ENCODE results near the gene C3. TPM values are rescaled to one million over a fixed set of nuclear protein-coding genes. Genes with fewer than 3 reads are reported as not detected.
A peak's percentile ranks its signal among the peaks of the same experiment; 100 is the strongest.

The C3 gene
- total and polyA plus RNA-seq, 2 of the 13 experiments (the other 11 are each of a cell fraction or from before 2014, with no cell fraction given): 1,455 to 6,272 TPM

DNA sequence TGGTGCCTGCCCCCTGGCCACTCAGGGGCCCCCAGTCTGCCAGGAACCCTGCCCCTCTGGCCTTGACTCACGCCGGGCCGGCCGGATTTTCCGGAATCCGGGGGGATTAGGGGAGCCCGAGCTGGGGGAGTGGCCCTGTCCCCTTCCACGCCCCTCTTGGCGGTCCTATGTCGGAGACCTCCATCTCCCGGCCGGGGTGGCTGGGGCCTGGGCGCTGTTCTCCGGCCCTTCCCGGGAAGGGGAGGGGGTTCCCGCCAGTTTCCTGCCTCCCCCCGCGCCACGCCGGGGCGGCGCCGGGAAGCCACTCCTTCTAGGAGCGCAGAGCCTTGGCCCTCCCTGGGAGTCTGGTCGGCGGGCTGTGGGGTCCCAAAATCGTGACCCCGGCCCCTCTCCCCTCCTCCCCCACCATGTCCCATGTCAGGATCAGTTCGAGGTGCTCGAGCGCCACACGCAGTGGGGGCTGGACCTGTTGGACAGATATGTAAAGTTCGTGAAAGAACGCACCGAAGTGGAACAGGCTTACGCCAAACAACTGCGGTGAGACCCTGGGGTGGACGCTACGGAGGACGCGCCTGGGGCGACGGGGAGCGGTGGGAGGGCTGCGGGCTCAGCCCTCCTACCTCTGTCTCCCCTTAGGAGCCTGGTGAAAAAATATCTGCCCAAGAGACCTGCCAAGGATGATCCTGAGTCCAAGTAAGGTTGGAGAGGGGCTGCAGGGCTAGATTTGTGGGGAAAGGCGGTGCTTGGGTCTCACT, 20.3 kb upstream of the C3 start (continued):
- TF ChIP-seq, protein P1, sequence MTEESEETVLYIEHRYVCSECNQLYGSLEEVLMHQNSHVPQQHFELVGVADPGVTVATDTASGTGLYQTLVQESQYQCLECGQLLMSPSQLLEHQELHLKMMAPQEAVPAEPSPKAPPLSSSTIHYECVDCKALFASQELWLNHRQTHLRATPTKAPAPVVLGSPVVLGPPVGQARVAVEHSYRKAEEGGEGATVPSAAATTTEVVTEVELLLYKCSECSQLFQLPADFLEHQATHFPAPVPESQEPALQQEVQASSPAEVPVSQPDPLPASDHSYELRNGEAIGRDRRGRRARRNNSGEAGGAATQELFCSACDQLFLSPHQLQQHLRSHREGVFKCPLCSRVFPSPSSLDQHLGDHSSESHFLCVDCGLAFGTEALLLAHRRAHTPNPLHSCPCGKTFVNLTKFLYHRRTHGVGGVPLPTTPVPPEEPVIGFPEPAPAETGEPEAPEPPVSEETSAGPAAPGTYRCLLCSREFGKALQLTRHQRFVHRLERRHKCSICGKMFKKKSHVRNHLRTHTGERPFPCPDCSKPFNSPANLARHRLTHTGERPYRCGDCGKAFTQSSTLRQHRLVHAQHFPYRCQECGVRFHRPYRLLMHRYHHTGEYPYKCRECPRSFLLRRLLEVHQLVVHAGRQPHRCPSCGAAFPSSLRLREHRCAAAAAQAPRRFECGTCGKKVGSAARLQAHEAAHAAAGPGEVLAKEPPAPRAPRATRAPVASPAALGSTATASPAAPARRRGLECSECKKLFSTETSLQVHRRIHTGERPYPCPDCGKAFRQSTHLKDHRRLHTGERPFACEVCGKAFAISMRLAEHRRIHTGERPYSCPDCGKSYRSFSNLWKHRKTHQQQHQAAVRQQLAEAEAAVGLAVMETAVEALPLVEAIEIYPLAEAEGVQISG (CRISPR knock-in tag; IDR thresholded peaks at IDR 0.05): peak; percentile 38; the same call in 1 of the 2 replicates
- TF ChIP-seq, protein P2, sequence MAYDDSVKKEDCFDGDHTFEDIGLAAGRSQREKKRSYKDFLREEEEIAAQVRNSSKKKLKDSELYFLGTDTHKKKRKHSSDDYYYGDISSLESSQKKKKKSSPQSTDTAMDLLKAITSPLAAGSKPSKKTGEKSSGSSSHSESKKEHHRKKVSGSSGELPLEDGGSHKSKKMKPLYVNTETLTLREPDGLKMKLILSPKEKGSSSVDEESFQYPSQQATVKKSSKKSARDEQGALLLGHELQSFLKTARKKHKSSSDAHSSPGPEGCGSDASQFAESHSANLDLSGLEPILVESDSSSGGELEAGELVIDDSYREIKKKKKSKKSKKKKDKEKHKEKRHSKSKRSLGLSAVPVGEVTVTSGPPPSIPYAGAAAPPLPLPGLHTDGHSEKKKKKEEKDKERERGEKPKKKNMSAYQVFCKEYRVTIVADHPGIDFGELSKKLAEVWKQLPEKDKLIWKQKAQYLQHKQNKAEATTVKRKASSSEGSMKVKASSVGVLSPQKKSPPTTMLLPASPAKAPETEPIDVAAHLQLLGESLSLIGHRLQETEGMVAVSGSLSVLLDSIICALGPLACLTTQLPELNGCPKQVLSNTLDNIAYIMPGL (CRISPR knock-in tag; IDR thresholded peaks at IDR 0.05; ENCODE audit: borderline replicate concordance in 1 of 2, low read depth in 1 of 2): no peak
- TF ChIP-seq, protein P3, sequence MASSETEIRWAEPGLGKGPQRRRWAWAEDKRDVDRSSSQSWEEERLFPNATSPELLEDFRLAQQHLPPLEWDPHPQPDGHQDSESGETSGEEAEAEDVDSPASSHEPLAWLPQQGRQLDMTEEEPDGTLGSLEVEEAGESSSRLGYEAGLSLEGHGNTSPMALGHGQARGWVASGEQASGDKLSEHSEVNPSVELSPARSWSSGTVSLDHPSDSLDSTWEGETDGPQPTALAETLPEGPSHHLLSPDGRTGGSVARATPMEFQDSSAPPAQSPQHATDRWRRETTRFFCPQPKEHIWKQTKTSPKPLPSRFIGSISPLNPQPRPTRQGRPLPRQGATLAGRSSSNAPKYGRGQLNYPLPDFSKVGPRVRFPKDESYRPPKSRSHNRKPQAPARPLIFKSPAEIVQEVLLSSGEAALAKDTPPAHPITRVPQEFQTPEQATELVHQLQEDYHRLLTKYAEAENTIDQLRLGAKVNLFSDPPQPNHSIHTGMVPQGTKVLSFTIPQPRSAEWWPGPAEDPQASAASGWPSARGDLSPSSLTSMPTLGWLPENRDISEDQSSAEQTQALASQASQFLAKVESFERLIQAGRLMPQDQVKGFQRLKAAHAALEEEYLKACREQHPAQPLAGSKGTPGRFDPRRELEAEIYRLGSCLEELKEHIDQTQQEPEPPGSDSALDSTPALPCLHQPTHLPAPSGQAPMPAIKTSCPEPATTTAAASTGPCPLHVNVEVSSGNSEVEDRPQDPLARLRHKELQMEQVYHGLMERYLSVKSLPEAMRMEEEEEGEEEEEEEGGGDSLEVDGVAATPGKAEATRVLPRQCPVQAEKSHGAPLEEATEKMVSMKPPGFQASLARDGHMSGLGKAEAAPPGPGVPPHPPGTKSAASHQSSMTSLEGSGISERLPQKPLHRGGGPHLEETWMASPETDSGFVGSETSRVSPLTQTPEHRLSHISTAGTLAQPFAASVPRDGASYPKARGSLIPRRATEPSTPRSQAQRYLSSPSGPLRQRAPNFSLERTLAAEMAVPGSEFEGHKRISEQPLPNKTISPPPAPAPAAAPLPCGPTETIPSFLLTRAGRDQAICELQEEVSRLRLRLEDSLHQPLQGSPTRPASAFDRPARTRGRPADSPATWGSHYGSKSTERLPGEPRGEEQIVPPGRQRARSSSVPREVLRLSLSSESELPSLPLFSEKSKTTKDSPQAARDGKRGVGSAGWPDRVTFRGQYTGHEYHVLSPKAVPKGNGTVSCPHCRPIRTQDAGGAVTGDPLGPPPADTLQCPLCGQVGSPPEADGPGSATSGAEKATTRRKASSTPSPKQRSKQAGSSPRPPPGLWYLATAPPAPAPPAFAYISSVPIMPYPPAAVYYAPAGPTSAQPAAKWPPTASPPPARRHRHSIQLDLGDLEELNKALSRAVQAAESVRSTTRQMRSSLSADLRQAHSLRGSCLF (CRISPR knock-in tag; IDR thresholded peaks at IDR 0.05; ENCODE audit: borderline replicate concordance): no peak
- TF ChIP-seq KDM2A (CRISPR knock-in tag; IDR thresholded peaks at IDR 0.05; ENCODE audit: borderline replicate concordance, low read depth): peak; percentile 39; the same call in 1 of the 2 replicates
- TF ChIP-seq TAF1 (CRISPR knock-in tag; IDR thresholded peaks at IDR 0.05): peak; percentile 40; the same call in 1 of the 2 replicates
- TF ChIP-seq ETV5 (CRISPR knock-in tag; IDR thresholded peaks at IDR 0.05; ENCODE audit: borderline replicate concordance): peak; percentile 68; the same call in 1 of the 2 replicates
- TF ChIP-seq, protein P4, sequence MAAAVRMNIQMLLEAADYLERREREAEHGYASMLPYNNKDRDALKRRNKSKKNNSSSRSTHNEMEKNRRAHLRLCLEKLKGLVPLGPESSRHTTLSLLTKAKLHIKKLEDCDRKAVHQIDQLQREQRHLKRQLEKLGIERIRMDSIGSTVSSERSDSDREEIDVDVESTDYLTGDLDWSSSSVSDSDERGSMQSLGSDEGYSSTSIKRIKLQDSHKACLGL (CRISPR knock-in tag; IDR thresholded peaks at IDR 0.05): peak; percentile 16; the same call in 1 of the 2 replicates
- no peak for TF ChIP-seq ZNF253 (CRISPR knock-in tag; IDR thresholded peaks at IDR 0.05; ENCODE audit: borderline replicate concordance)
- no peak for TF ChIP-seq ZFP1 (CRISPR knock-in tag; IDR thresholded peaks at IDR 0.05)
- 0 out of 2 replicates have a peak, but pooled peaks have one; percentile 27 for TF ChIP-seq NRL (CRISPR knock-in tag; IDR thresholded peaks at IDR 0.05; ENCODE audit: borderline replicate concordance)
- TF ChIP-seq HOXA3 (CRISPR knock-in tag; IDR thresholded peaks at IDR 0.05): peak; percentile 22; the same call in 1 of the 2 replicates
- peak; percentile 33 for TF ChIP-seq GATAD2A (CRISPR knock-in tag; IDR thresholded peaks at IDR 0.05)
- TF ChIP-seq, protein P5, sequence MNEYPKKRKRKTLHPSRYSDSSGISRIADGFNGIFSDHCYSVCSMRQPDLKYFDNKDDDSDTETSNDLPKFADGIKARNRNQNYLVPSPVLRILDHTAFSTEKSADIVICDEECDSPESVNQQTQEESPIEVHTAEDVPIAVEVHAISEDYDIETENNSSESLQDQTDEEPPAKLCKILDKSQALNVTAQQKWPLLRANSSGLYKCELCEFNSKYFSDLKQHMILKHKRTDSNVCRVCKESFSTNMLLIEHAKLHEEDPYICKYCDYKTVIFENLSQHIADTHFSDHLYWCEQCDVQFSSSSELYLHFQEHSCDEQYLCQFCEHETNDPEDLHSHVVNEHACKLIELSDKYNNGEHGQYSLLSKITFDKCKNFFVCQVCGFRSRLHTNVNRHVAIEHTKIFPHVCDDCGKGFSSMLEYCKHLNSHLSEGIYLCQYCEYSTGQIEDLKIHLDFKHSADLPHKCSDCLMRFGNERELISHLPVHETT (CRISPR knock-in tag; conservative IDR thresholded peaks at IDR 0.05): 0 out of 2 replicates have a peak, but pooled peaks have one; percentile 32
- TF ChIP-seq, protein P6, sequence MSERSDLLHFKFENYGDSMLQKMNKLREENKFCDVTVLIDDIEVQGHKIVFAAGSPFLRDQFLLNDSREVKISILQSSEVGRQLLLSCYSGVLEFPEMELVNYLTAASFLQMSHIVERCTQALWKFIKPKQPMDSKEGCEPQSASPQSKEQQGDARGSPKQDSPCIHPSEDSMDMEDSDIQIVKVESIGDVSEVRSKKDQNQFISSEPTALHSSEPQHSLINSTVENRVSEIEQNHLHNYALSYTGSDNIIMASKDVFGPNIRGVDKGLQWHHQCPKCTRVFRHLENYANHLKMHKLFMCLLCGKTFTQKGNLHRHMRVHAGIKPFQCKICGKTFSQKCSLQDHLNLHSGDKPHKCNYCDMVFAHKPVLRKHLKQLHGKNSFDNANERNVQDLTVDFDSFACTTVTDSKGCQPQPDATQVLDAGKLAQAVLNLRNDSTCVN (CRISPR knock-in tag; IDR thresholded peaks at IDR 0.05; ENCODE audit: borderline replicate concordance): 0 out of 2 replicates have a peak, but pooled peaks have one; percentile 16
- 0 out of 2 replicates have a peak, but pooled peaks have one; percentile 9 for TF ChIP-seq PPARG (CRISPR knock-in tag; conservative IDR thresholded peaks at IDR 0.05)
